Measurements from ENCODE around the gene BRAP. TPM values are rescaled to one million over a fixed set of nuclear protein-coding genes. Genes with fewer than 3 reads are reported as not detected.
A peak's percentile ranks its signal among the peaks of the same experiment; 100 is the strongest.
"Not testable (repeated sequence)": the region's sequence is repeated elsewhere in the genome, so short reads cannot be mapped to it uniquely, and the experiment has no call there.

BRAP gene
- total and polyA plus RNA-seq, 10 of the 15 experiments (the other 5 are each of a cell fraction or from before 2014, with no cell fraction given) = 2.3 to 28.2 (median 17.8) TPM

- SMC1A ChIA-PET (ENCODE audit: uncharacterized antibody, unreplicated experiment) = interaction anchor here (0.6 to 2.6 kb wide), 7 partner anchors 26 to 289 kb away, joined by 3 to 12 read pairs (median 4); partner anchors contain the start of gene MAPKAPK5
- peak; percentile 12 for ATAC-seq
- peak overlapping the region; percentile 52 for H2AFZ ChIP-seq (ENCODE audit: control insufficient read depth, low read depth, low read length)
- H3K79me2 ChIP-seq (ENCODE audit: control insufficient read depth, insufficient read depth, low read length) = peaks cover 43% of the 10 kb centered on the region
- no peaks in the 10 kb centered on the region for H4K20me1 ChIP-seq (ENCODE audit: control insufficient read depth, insufficient read depth)
- H3K4me2 ChIP-seq (ENCODE audit: control insufficient read depth, insufficient read depth) = peak overlapping the region; percentile 73
- 3% methylated on average over 34 of the region's 36 CpGs for WGBS (ENCODE audit: insufficient coverage, insufficient replicate concordance, low lambda C conversion rate, missing lambda C conversion rate)
- DNase-seq (ENCODE audit: low read depth, low spot score) = no peak
- H3K9ac ChIP-seq (ENCODE audit: control insufficient read depth, insufficient read depth, low read length) = peak overlapping the region; percentile 78
- in situ Hi-C loops (cut with MboI) (loop anchor here (5.0 kb wide), 1 partner anchor 127 kb away; no protein-coding TSS in a partner anchor), intact Hi-C loops (cut with micrococcal nuclease; ENCODE audit: unreplicated experiment) (loop anchor here (10.0 kb wide), 1 partner anchor 291 kb away; no protein-coding TSS in a partner anchor)
- H3K4me1 ChIP-seq (ENCODE audit: control insufficient read depth, insufficient read depth, low read length) = peaks cover 8% of the 10 kb centered on the region
- H3K36me3 ChIP-seq (ENCODE audit: control insufficient read depth in 2 of 2, insufficient read depth in 2 of 2, low read length in 1 of 2) = peaks cover 3 to 13% of the 10 kb centered on the region in 2 experiments; a peak in 3 of 4 replicates
- peak overlapping the region; percentile 63 for H3K27ac ChIP-seq (ENCODE audit: control insufficient read depth, insufficient read depth)
- H3K4me3 ChIP-seq = peak overlapping the region; percentile 99
- POLR2A ChIA-PET = interaction anchor here (1.0 to 1.7 kb wide), 4 partner anchors 11 to 128 kb away, joined by 3 to 4 read pairs (median 4); no protein-coding TSS in a partner anchor
- TF ChIP-seq NFYA (IDR thresholded peaks at IDR 0.05; ENCODE audit: borderline replicate concordance, low read depth, low read length) (no peak), WRNIP1 (IDR thresholded peaks at IDR 0.05; ENCODE audit: borderline replicate concordance, low read depth, low read length) (0 out of 2 replicates have a peak, but pooled peaks have one; percentile 63), NFYB (IDR thresholded peaks at IDR 0.05; ENCODE audit: insufficient read depth, low read depth, low read length) (no peak), RAD21 (IDR thresholded peaks at IDR 0.05; ENCODE audit: insufficient read depth, low read depth, low read length) (no peak), SPI1 (IDR thresholded peaks at IDR 0.05; ENCODE audit: borderline replicate concordance, insufficient read depth, low read depth, low read length) (no peak), E2F8 (IDR thresholded peaks at IDR 0.05; ENCODE audit: low read depth, partially characterized antibody) (no peak)
- CTCF ChIA-PET = interaction anchor here (0.7 to 3.7 kb wide), 10 partner anchors 10 to 289 kb away, joined by 3 to 19 read pairs (median 4); no protein-coding TSS in a partner anchor
- no TSS peak for BruUV-seq (replicated peaks)
- H3K27me3 ChIP-seq (replicated peaks in 1 of 2; ENCODE audit: control insufficient read depth in 2 of 2, insufficient read depth in 2 of 2, low read length in 1 of 2) = no peaks in the 10 kb centered on the region
- RAD21 ChIA-PET (ENCODE audit: unreplicated experiment) = interaction anchor here (0.9 to 2.0 kb wide), 6 partner anchors 11 to 282 kb away, joined by 3 to 10 read pairs (median 4); no protein-coding TSS in a partner anchor
- FAIRE-seq = no peak
- H3K9me3 ChIP-seq (replicated peaks; ENCODE audit: control insufficient read depth, insufficient read depth, low read length) = no peaks in the 10 kb centered on the region
These were observed 390 bp downstream of the BRAP start for GRCh38 chr12:111685322-111685810.

- ChIA-PET CTCF (interaction anchor here (0.9 to 3.7 kb wide), 4 partner anchors 8 to 233 kb away, joined by 3 to 19 read pairs (median 10); no protein-coding TSS in a partner anchor), POLR2A (interaction anchor here (1.3 kb wide), 1 partner anchor 69 kb away, joined by 3 read pairs; no protein-coding TSS in a partner anchor), SMC1A (ENCODE audit: uncharacterized antibody, unreplicated experiment) (interaction anchor here (0.6 to 2.6 kb wide), 6 partner anchors 8 to 156 kb away, joined by 3 to 12 read pairs (median 4); partner anchors contain the start of gene MAPKAPK5), RAD21 (ENCODE audit: unreplicated experiment) (interaction anchor here (1.5 to 2.0 kb wide), 3 partner anchors 11 to 128 kb away, joined by 4 to 10 read pairs (median 5); no protein-coding TSS in a partner anchor)
- DNase-seq (ENCODE audit: low read depth, low spot score); FAIRE-seq; H4K20me1 ChIP-seq (ENCODE audit: control insufficient read depth, insufficient read depth); H3K27me3 ChIP-seq (replicated peaks in 1 of 2; ENCODE audit: control insufficient read depth in 2 of 2, insufficient read depth in 2 of 2, low read length in 1 of 2); H3K4me1 ChIP-seq (ENCODE audit: control insufficient read depth, insufficient read depth, low read length); BruUV-seq (replicated peaks); H3K9me3 ChIP-seq (replicated peaks; ENCODE audit: control insufficient read depth, insufficient read depth, low read length); ATAC-seq; H2AFZ ChIP-seq (ENCODE audit: control insufficient read depth, low read depth, low read length): not testable (repeated sequence)
- Histone ChIP-seq H3K36me3 (ENCODE audit: control insufficient read depth in 2 of 2, insufficient read depth in 2 of 2, low read length in 1 of 2) (peaks cover 4 to 14% of the 10 kb centered on the region in 2 experiments; a peak in 3 of 4 replicates), H3K4me3 (peak overlapping the region; percentile 99), H3K9ac (ENCODE audit: control insufficient read depth, insufficient read depth, low read length) (peak overlapping the region; percentile 78), H3K27ac (ENCODE audit: control insufficient read depth, insufficient read depth) (peak overlapping the region; percentile 63), H3K4me2 (ENCODE audit: control insufficient read depth, insufficient read depth) (peak overlapping the region; percentile 73), H3K79me2 (ENCODE audit: control insufficient read depth, insufficient read depth, low read length) (peaks cover 43% of the 10 kb centered on the region)
- intact Hi-C loops (cut with micrococcal nuclease; ENCODE audit: unreplicated experiment) (loop anchor here (10.0 kb wide), 1 partner anchor 290 kb away; no protein-coding TSS in a partner anchor), in situ Hi-C loops (cut with MboI) (loop anchor here (5.0 kb wide), 1 partner anchor 128 kb away; no protein-coding TSS in a partner anchor)
- 69% methylated on average over 13 of the region's 13 CpGs for WGBS (ENCODE audit: insufficient coverage, insufficient replicate concordance, low lambda C conversion rate, missing lambda C conversion rate)
These were observed 1.1 kb downstream of the BRAP start for GRCh38 chr12:111684485-111685198.

Measured in GM12878 (cell line).